ENCODE data around the gene NKIRAS2. TPM values are rescaled to one million over a fixed set of nuclear protein-coding genes. Genes with fewer than 3 reads are reported as not detected.

NKIRAS2 gene
- total RNA-seq, 1 donor from 2014 or later = 48.1 TPM

GRCh38 chr17:42000413-42001133 lies 19.3 kb upstream of the NKIRAS2 start:
- no peaks in the 10 kb centered on the region for H3K27me3 Mint-ChIP-seq (ENCODE audit: low read depth)
- DNase-seq (ENCODE audit: low spot score in 2 of 2, unreplicated experiment in 2 of 2) = no peak
- H3K4me3 Mint-ChIP-seq = no peak overlapping the region
- H3K36me3 Mint-ChIP-seq = peaks cover 37% of the 10 kb centered on the region
- H3K9me3 Mint-ChIP-seq = no peaks in the 10 kb centered on the region
- no peaks in the 10 kb centered on the region for H3K4me1 Mint-ChIP-seq
- H3K27ac Mint-ChIP-seq = no peak overlapping the region
- TF ChIP-seq, protein P1, sequence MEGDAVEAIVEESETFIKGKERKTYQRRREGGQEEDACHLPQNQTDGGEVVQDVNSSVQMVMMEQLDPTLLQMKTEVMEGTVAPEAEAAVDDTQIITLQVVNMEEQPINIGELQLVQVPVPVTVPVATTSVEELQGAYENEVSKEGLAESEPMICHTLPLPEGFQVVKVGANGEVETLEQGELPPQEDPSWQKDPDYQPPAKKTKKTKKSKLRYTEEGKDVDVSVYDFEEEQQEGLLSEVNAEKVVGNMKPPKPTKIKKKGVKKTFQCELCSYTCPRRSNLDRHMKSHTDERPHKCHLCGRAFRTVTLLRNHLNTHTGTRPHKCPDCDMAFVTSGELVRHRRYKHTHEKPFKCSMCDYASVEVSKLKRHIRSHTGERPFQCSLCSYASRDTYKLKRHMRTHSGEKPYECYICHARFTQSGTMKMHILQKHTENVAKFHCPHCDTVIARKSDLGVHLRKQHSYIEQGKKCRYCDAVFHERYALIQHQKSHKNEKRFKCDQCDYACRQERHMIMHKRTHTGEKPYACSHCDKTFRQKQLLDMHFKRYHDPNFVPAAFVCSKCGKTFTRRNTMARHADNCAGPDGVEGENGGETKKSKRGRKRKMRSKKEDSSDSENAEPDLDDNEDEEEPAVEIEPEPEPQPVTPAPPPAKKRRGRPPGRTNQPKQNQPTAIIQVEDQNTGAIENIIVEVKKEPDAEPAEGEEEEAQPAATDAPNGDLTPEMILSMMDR (IDR thresholded peaks at IDR 0.05; ENCODE audit: unreplicated experiment) = no peak

DNA sequence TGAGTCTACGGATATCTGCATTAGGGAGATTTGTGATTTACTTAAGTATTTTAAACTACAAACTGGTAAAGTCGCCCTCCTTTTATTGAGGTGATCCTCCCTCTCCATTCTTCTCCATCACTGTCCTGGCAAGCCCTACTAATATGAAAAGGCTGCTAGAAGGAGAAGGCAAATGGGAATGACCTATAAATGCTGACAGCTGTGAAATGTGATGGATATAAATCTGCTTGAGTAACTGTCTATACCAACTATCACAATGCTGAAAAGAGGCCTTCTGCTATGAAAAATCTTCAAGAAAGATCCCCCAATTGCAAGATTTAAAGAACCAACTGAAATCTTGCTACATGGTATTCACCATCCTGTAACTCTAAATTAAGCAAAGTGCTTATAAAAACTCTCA lies 18.2 kb upstream of the NKIRAS2 start:
- no peaks in the 10 kb centered on the region for H3K9me3 Mint-ChIP-seq
- peaks cover 27% of the 10 kb centered on the region for H3K36me3 Mint-ChIP-seq
- H3K4me1 Mint-ChIP-seq = no peaks in the 10 kb centered on the region
- H3K27ac Mint-ChIP-seq = no peak overlapping the region
- TF ChIP-seq, protein P1 (IDR thresholded peaks at IDR 0.05; ENCODE audit: unreplicated experiment) = no peak
- H3K4me3 Mint-ChIP-seq = no peak overlapping the region
- H3K27me3 Mint-ChIP-seq (ENCODE audit: low read depth) = no peaks in the 10 kb centered on the region
- no peak for DNase-seq (ENCODE audit: low spot score in 2 of 2, unreplicated experiment in 2 of 2)

- Mint-ChIP-seq H3K4me1 (no peaks in the 10 kb centered on the region), H3K27me3 (ENCODE audit: low read depth) (no peaks in the 10 kb centered on the region), H3K9me3 (no peaks in the 10 kb centered on the region), H3K27ac (no peak overlapping the region), H3K4me3 (no peak overlapping the region), H3K36me3 (peaks cover 26% of the 10 kb centered on the region)
- DNase-seq (ENCODE audit: low spot score in 2 of 2, unreplicated experiment in 2 of 2) = no peak
- TF ChIP-seq, protein P1 (IDR thresholded peaks at IDR 0.05; ENCODE audit: unreplicated experiment) = no peak
Measured at GRCh38 chr17:42002175-42002791, 17.6 kb upstream of the NKIRAS2 start.

GRCh38 chr17:42002792-42003301 lies 17.0 kb upstream of the NKIRAS2 start:
- Mint-ChIP-seq H3K27me3 (ENCODE audit: low read depth) (no peaks in the 10 kb centered on the region), H3K9me3 (no peaks in the 10 kb centered on the region), H3K27ac (no peak overlapping the region), H3K4me1 (no peaks in the 10 kb centered on the region), H3K36me3 (peaks cover 24% of the 10 kb centered on the region), H3K4me3 (no peak overlapping the region)
- TF ChIP-seq, protein P1 (IDR thresholded peaks at IDR 0.05; ENCODE audit: unreplicated experiment) = no peak
- no peak for DNase-seq (ENCODE audit: low spot score in 2 of 2, unreplicated experiment in 2 of 2)

DNA sequence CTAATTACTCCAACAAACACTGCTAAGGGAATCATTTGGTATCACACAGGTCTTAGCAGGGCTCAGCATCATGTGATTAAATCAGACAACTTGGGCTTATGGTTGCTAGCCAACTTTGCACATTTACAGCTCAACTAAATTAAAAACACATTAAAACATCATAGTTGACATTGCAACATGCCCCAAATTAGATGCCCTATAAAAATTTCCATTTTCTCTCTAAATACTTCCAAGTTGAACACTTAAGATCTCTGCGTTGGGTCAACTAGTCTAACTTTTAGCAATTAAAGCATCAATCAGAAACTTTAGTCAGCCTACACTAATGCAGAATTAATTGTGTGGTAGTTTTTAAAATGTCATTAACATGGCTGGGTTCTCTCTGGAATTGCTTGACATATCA lies 14.7 kb upstream of the NKIRAS2 start:
- Mint-ChIP-seq H3K27ac (no peak overlapping the region), H3K27me3 (ENCODE audit: low read depth) (no peaks in the 10 kb centered on the region), H3K4me1 (no peaks in the 10 kb centered on the region), H3K9me3 (no peaks in the 10 kb centered on the region), H3K4me3 (no peak overlapping the region), H3K36me3 (peaks cover 17% of the 10 kb centered on the region)
- no peak for DNase-seq (ENCODE audit: low spot score in 2 of 2, unreplicated experiment in 2 of 2)
- TF ChIP-seq, protein P1 (IDR thresholded peaks at IDR 0.05; ENCODE audit: unreplicated experiment) = no peak
